K562 (cell line): Measurements from ENCODE around the gene FARP1. TPM values are rescaled to one million over a fixed set of nuclear protein-coding genes. Genes with fewer than 3 reads are reported as not detected.

Source experiments
- ATAC-seq: fragments of 200-7000 bp; cut with Tn5 transposase; 3 replicates; pipeline ENCODE4 v1.9.1; 2020; ENCODE audit warnings: moderate library complexity
- BruUV-seq: library from RNA; stranded (reverse); fragments of 400-500 nt; replicated peaks from 2 replicates; lab custom pipeline; 2021; lab: Mats Ljungman, UMichigan
- CTCF ChIA-PET: fragments of 300-600 bp; formaldehyde crosslinking; extraction: SDS; loops from one replicate; lab custom pipeline; 2021; ENCODE audit warnings: low intra/inter-chr PET ratio; lab: Yijun Ruan, JAX
- POLR2A ChIA-PET: fragments of 300-600, 350-650 bp; sonication (Branson Sonifier 250); formaldehyde crosslinking; extraction: SDS; loops from one replicate; lab custom pipeline; 2021; ENCODE audit warnings: antibody characterized with exemption, inconsistent platforms; lab: Yijun Ruan, JAX
- DNase-seq, 4 experiments: peaks; one replicate each; pipeline versions ENCODE4 v3.0.0 to v3.0.0-alpha.2; 2011 to 2018; ENCODE audit warnings: low spot score in 3 of 4, mixed read lengths in 3 of 4; ENCODE audit errors: extremely low read depth in 1 of 4
- FAIRE-seq: peaks from 2 replicates; lab custom pipeline; 2011; peaks lifted over from hg19 to GRCh38; lab: Jason Lieb, UNC
- H2AFZ ChIP-seq: 2 replicates; pipeline ENCODE4 v1.6.0; 2011; ENCODE audit warnings: low read depth, low read length, control low read depth, inconsistent platforms
- H3K27ac ChIP-seq: fragments of 200-600 bp; 3 replicates; pipeline ENCODE4 v1.8.0; 2011; ENCODE audit warnings: low read depth, mild to moderate bottlenecking, control low read depth, inconsistent platforms, low read length, moderate library complexity, mixed read lengths; ENCODE audit errors: extremely low read depth
- H3K27me3 ChIP-seq, 2 experiments: fragments of 300-600 bp in 1 of 2; 2 replicates in 1 of 2; 3 replicates in 1 of 2; pipeline versions ENCODE4 v1.6.0 to v1.8.0; 2011; ENCODE audit warnings: inconsistent platforms in 2 of 2, low read length in 2 of 2, mild to moderate bottlenecking in 1 of 2, mixed read lengths in 1 of 2, moderate library complexity in 1 of 2; ENCODE audit not compliant: control insufficient read depth in 2 of 2, insufficient read depth in 2 of 2
- H3K36me3 ChIP-seq: fragments of 300-600 bp; 3 replicates; pipeline ENCODE4 v1.8.0; 2011; ENCODE audit warnings: mild to moderate bottlenecking, low read length, inconsistent platforms; ENCODE audit not compliant: control insufficient read depth, insufficient read depth
- H3K4me1 ChIP-seq, 2 experiments: fragments of 200-600 bp in 1 of 2; replicated peaks in 1 of 2; 2 replicates in 1 of 2; 3 replicates in 1 of 2; pipeline versions ENCODE4 v1.5.1 to v1.8.0; 2011; ENCODE audit warnings: inconsistent platforms in 2 of 2, low read length in 2 of 2, mild to moderate bottlenecking in 1 of 2, mixed read lengths in 1 of 2, moderate library complexity in 1 of 2; ENCODE audit not compliant: control insufficient read depth in 2 of 2, insufficient read depth in 2 of 2
- H3K4me2 ChIP-seq: 2 replicates; pipeline ENCODE4 v1.6.1; 2011; ENCODE audit warnings: low read length, control low read depth, inconsistent platforms, mixed read lengths; ENCODE audit not compliant: insufficient read depth
- H3K4me3 ChIP-seq: fragments of 200-600 bp; sonication (generic), shearing (Covaris generic); 2 replicates; pipeline ENCODE4 v1.5.1; 2016; ENCODE audit warnings: control low read depth, inconsistent platforms
- H3K79me2 ChIP-seq: fragments of 200-600 bp; 3 replicates; pipeline ENCODE4 v1.8.0; 2011; ENCODE audit warnings: low read length, inconsistent platforms; ENCODE audit not compliant: control insufficient read depth, insufficient read depth
- H3K9ac ChIP-seq, 2 experiments: 2 replicates each; pipeline versions ENCODE4 v1.6.0 to v1.6.1; 2011; ENCODE audit warnings: low read depth in 2 of 2, low read length in 2 of 2, control low read depth in 1 of 2, inconsistent platforms in 1 of 2, mild to moderate bottlenecking in 1 of 2, mixed read lengths in 1 of 2; ENCODE audit not compliant: insufficient read depth in 1 of 2
- H3K9me1 ChIP-seq: one replicate; pipeline ENCODE4 v1.6.0; 2011; ENCODE audit warnings: inconsistent platforms, mild to moderate bottlenecking, low read length, moderate library complexity; ENCODE audit not compliant: control insufficient read depth, insufficient read depth
- H3K9me3 ChIP-seq: replicated peaks from 2 replicates; pipeline ENCODE4 v1.5.1; 2011; ENCODE audit warnings: low read depth, low read length, inconsistent platforms; ENCODE audit not compliant: control insufficient read depth, insufficient read depth
- H4K20me1 ChIP-seq: replicated peaks from 2 replicates; pipeline ENCODE4 v1.6.1; 2011; ENCODE audit warnings: low read length, inconsistent platforms, mixed read lengths; ENCODE audit not compliant: control insufficient read depth, insufficient read depth
- ARHGAP35 ChIP-seq: fragments of 450-650 bp; IDR thresholded peaks from 2 replicates; pipeline ENCODE4 v1.6.1; 2018; ENCODE audit not compliant: partially characterized antibody
- HOXB6 ChIP-seq: fragments of 250-450 bp; sonication (Bioruptor Pico); IDR thresholded peaks from 2 replicates; pipeline ENCODE4 v1.5.1; 2022; ENCODE audit warnings: mild to moderate bottlenecking, borderline replicate concordance
- KAT8 ChIP-seq: fragments of 450-650 bp; IDR thresholded peaks from 2 replicates; pipeline ENCODE4 v1.6.1; 2016; ENCODE audit warnings: low read depth, mild to moderate bottlenecking
- LCOR ChIP-seq: sonication (generic); formaldehyde crosslinking; IDR thresholded peaks from 2 replicates; pipeline ENCODE4 v1.8.0; 2022; ENCODE audit warnings: mild to moderate bottlenecking, missing genetic modification reagents
- MEIS2 ChIP-seq: fragments of 450-650 bp; IDR thresholded peaks from 2 replicates; pipeline ENCODE4 v1.6.1; 2014; ENCODE audit warnings: mild to moderate bottlenecking; ENCODE audit not compliant: partially characterized antibody
- MTA1 ChIP-seq: fragments of 450-650 bp; IDR thresholded peaks from 2 replicates; pipeline ENCODE4 v1.6.1; 2017; ENCODE audit warnings: borderline replicate concordance
- SIN3B ChIP-seq: fragments of 450-650 bp; IDR thresholded peaks from 2 replicates; pipeline ENCODE4 v1.6.1; 2017; ENCODE audit warnings: low read depth, mild to moderate bottlenecking, moderate library complexity
- TCF7 ChIP-seq: sonication (generic); IDR thresholded peaks from 2 replicates; pipeline ENCODE4 v1.6.1; 2016; ENCODE audit warnings: antibody characterized with exemption, borderline replicate concordance
- TEAD2 ChIP-seq: fragments of 450-650 bp; IDR thresholded peaks from 2 replicates; pipeline ENCODE4 v1.6.1; 2016; ENCODE audit warnings: missing genetic modification characterization, control low read depth, missing compliant biosample characterization
- THAP12 ChIP-seq: fragments of 250-450 bp; sonication (Bioruptor Pico); IDR thresholded peaks from 2 replicates; pipeline ENCODE4 v1.9.0; 2021; ENCODE audit warnings: mild to moderate bottlenecking, inconsistent platforms
- ZBED1 ChIP-seq: IDR thresholded peaks from 2 replicates; pipeline ENCODE4 v1.6.1; 2014
- ZNF175 ChIP-seq: fragments of 200-800 bp; sonication (Bioruptor generic); IDR thresholded peaks from 2 replicates; pipeline ENCODE4 v1.6.1; 2016; ENCODE audit warnings: low read depth, mild to moderate bottlenecking, missing genetic modification characterization, missing compliant biosample characterization
- ZNF41 ChIP-seq: fragments of 250-450 bp; sonication (Bioruptor Pico); conservative IDR thresholded peaks from 2 replicates; pipeline ENCODE4 v1.4.0; 2020; ENCODE audit warnings: mild to moderate bottlenecking
- ZNF57 ChIP-seq: fragments of 450-650 bp; formaldehyde crosslinking; IDR thresholded peaks from 2 replicates; pipeline ENCODE4 v1.4.0; 2020; ENCODE audit warnings: mild to moderate bottlenecking, moderate library complexity
- ZNF644 ChIP-seq: fragments of 200-800 bp; sonication (Bioruptor generic); IDR thresholded peaks from 2 replicates; pipeline ENCODE4 v1.6.1; 2016; ENCODE audit warnings: low read depth, missing genetic modification characterization, missing compliant biosample characterization
- WGBS: fragments of 100-300 bp; shearing (Covaris generic); methylation state at CpG from one replicate; pipeline ENCODE4 v1.1.6; 2016; ENCODE audit warnings: low coverage, mixed read lengths; ENCODE audit not compliant: insufficient coverage; ENCODE audit errors: missing lambda C conversion rate; 5-methylcytosine and 5-hydroxymethylcytosine counted together
- in situ Hi-C: fragments of 300-500 bp; cut with MboI; formaldehyde crosslinking; loops from 4 replicates; pipeline ENCODE4 v1.15.0; 2018; ENCODE audit warnings: inconsistent platforms, mixed read lengths
- intact Hi-C: fragments of 100-400 bp; cut with micrococcal nuclease; formaldehyde crosslinking; loops from 2 replicates; pipeline ENCODE4 v1.14.2; 2022
- polyA plus RNA-seq, 8 experiments: library from polyadenylated mRNA; depleted of rRNA in 4 of 8; stranded (reverse) in 5 of 8; unstranded in 3 of 8; fragments of >200 nt; fragmentation: Nextera tagmentation in 2 of 8; fragmentation: Illumina TruSeq in 1 of 8; extraction: Ambion mirVana in 2 of 8; extraction: Trizol in 1 of 8; gene quantifications; 2 replicates each; pipeline versions ENCODE4 v1.2.1 to v1.2.3, GENCODE V29; 2011 to 2014; ENCODE audit warnings: inconsistent platforms in 1 of 8, missing spikeins in 1 of 8
- total RNA-seq, 7 experiments: library from RNA; depleted of rRNA in 6 of 7; stranded (reverse); fragments of >200 nt in 6 of 7; fragmentation: Illumina TruSeq in 2 of 7; extraction: Trizol in 2 of 7; gene quantifications; 2 replicates each; pipeline versions ENCODE4 v1.2.1 to v1.2.3, GENCODE V29; 2011 to 2021; ENCODE audit warnings: low replicate concordance in 1 of 7
- TF ChIP-seq, protein P1 (sequence below): sonication (generic); formaldehyde crosslinking; IDR thresholded peaks from 2 replicates; pipeline ENCODE4 v1.8.0; 2022; ENCODE audit warnings: missing genetic modification reagents, mild to moderate bottlenecking, moderate library complexity, borderline replicate concordance

FARP1 gene
- total and polyA plus RNA-seq, 9 of the 15 experiments (the other 6 are each of a cell fraction or from before 2014, with no cell fraction given): 0.03 to 0.29 (median 0.05) TPM; not detected in 3

DNA sequence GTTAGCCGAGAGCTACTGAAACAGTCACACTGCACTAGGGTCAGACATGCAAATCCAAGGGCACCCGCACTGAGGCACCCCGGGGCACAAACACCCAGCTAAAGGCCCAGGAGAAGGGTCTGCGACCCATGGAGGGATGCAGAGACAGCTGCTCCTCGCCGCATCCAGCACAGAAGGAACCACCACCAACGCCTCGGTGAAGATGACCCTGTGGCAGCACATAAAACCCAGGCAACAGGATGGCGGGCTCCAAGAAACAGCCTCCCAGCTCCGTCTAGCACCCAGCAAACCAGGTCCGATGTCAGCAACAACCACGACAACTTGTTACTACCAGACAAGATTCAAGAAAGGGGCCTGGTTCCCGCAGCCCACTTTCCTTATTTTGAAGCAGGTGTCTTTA lies 351.9 kb downstream of the FARP1 start:
- Histone ChIP-seq H3K4me3 (no peak overlapping the region), H3K4me1 (peaks cover 0 to 8% of the 10 kb centered on the region in 2 experiments; a peak in 2 of 5 replicates), H3K9ac (no peak overlapping the region), H3K36me3 (no peaks in the 10 kb centered on the region), H3K27ac (no peak overlapping the region), H3K9me1 (peaks cover 4% of the 10 kb centered on the region), H4K20me1 (peaks cover 4% of the 10 kb centered on the region; the same call in 1 of the 2 replicates), H3K79me2 (peaks cover 39% of the 10 kb centered on the region), H2AFZ (no peak overlapping the region), H3K27me3 (no peaks in the 10 kb centered on the region), H3K4me2 (no peak overlapping the region), H3K9me3 (no peaks in the 10 kb centered on the region)
- 95% methylated on average over 8 of the region's 13 CpGs for WGBS
- POLR2A ChIA-PET: interaction anchor here (1.2 to 1.7 kb wide), 3 partner anchors 9 to 12 kb away, joined by 3 to 7 read pairs (median 4); no protein-coding TSS in a partner anchor
- no peak for TF ChIP-seq ARHGAP35
- TF ChIP-seq SIN3B: no peak
- no peak for TF ChIP-seq MTA1
- no peak for TF ChIP-seq TCF7
- no peak for TF ChIP-seq ZNF175 (CRISPR knock-in tag)
- TF ChIP-seq TEAD2: no peak
- no peak for TF ChIP-seq KAT8
- TF ChIP-seq THAP12 (CRISPR knock-in tag): no peak
- TF ChIP-seq HOXB6 (CRISPR knock-in tag): no peak
- no peak for TF ChIP-seq ZNF644
- TF ChIP-seq ZNF57 (CRISPR knock-in tag): no peak
- TF ChIP-seq LCOR (CRISPR knock-in tag): no peak
- TF ChIP-seq, protein P1, sequence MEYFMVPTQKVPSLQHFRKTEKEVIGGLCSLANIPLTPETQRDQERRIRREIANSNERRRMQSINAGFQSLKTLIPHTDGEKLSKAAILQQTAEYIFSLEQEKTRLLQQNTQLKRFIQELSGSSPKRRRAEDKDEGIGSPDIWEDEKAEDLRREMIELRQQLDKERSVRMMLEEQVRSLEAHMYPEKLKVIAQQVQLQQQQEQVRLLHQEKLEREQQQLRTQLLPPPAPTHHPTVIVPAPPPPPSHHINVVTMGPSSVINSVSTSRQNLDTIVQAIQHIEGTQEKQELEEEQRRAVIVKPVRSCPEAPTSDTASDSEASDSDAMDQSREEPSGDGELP (CRISPR knock-in tag): no peak
- TF ChIP-seq MEIS2: no peak
- TF ChIP-seq ZBED1: no peak
- TF ChIP-seq ZNF41 (CRISPR knock-in tag): no peak
- ATAC-seq: no peak
- no peak for FAIRE-seq
- no peak for DNase-seq
- in situ Hi-C loops (no loop called here), intact Hi-C loops (no loop called here)
- BruUV-seq: no TSS peak
- CTCF ChIA-PET: no interaction called here
